Right lobe of liver (tissue), 4 donors: ENCODE measurements around the gene COL19A1.

Source experiments
- CTCF ChIP-seq, 4 donors: fragments of 200-600 bp in 3 of 4; fragments of 450-650 bp in 1 of 4; IDR thresholded peaks; one replicate each; pipeline versions ENCODE4 v1.5.1 to v1.8.0; 2016 to 2022; ENCODE audit warnings: antibody characterized with exemption in 4 of 4, mild to moderate bottlenecking in 2 of 4
- POLR2A ChIP-seq: fragments of 450-650 bp; IDR thresholded peaks from one replicate; pipeline ENCODE4 v1.6.1; 2017; ENCODE audit warnings: antibody characterized with exemption, mild to moderate bottlenecking
- donor health status: DM: no; HTN: no; CAD: no.
- donor health status: DM: no; HTN: no; CAD: no.
- donor health status: DM: no; HTN: yes; CAD: no.

- TF ChIP-seq POLR2A, result no peak
- no peak for TF ChIP-seq CTCF (IDR thresholded peaks at IDR 0.05)
Measured at GRCh38 chr6:69988458-69989126, 122.2 kb downstream of the COL19A1 start.
